ENCODE results near the gene LCAT. TPM values are rescaled to one million over a fixed set of nuclear protein-coding genes. Genes with fewer than 3 reads are reported as not detected.
A peak's percentile ranks its signal among the peaks of the same experiment; 100 is the strongest.
"Not testable (repeated sequence)": the region's sequence is repeated elsewhere in the genome, so short reads cannot be mapped to it uniquely, and the experiment has no call there.

Gene LCAT
- total RNA-seq, 1 donor from 2014 or later: 29.8 TPM

DNA sequence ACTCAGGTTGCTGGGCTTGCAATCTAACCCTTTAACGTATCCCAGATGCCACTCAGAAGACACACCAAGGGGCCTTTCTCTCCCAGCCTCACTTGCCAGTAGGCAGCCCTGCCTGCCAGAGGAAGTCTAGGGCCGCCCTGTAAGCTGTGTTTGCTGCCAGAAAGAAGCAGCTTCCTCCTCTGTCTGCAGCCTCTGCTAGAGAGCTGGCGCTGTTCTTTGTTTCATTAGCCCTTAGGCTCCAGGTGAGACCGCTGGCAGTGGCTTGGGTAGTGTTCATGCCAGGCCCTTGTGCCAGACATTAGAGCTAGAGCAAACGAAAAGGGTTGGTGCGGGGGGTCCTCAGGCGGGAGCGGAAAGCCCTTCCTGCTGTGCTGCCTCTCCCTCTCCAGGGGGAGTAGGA is 21.2 kb downstream of the LCAT start:
- no peak for DNase-seq (ENCODE audit: low spot score)
- intact Hi-C loops (cut with DNase I): no loop called here

GRCh38 chr16:67922221-67922620 is 21.7 kb downstream of the LCAT start:
- intact Hi-C loops (cut with DNase I): no loop called here
- DNase-seq (ENCODE audit: low spot score): no peak

GRCh38 chr16:67919622-67920221 is 24.2 kb downstream of the LCAT start:
- intact Hi-C loops (cut with DNase I): no loop called here
- no peak for DNase-seq (ENCODE audit: low spot score)

DNA sequence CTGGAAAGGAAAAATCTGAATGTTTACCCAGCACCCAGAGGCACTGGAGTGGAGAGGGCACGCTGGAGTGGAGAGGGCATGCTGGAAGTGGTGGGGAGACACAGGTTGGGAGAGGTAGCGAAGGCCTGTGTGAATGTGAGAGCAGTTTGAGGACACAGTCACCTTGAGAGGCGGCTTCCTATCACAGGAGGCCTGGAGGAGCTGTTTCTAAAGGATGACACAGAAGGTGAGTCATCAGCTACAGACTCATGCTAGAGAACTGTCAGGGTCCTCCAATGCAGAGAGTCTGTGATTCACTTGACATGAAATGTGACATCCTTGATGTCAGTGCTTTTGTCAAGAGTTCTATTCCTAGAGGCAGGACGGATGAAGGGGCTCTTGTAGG is 26.1 kb downstream of the LCAT start:
- DNase-seq (ENCODE audit: low spot score): no peak

DNA sequence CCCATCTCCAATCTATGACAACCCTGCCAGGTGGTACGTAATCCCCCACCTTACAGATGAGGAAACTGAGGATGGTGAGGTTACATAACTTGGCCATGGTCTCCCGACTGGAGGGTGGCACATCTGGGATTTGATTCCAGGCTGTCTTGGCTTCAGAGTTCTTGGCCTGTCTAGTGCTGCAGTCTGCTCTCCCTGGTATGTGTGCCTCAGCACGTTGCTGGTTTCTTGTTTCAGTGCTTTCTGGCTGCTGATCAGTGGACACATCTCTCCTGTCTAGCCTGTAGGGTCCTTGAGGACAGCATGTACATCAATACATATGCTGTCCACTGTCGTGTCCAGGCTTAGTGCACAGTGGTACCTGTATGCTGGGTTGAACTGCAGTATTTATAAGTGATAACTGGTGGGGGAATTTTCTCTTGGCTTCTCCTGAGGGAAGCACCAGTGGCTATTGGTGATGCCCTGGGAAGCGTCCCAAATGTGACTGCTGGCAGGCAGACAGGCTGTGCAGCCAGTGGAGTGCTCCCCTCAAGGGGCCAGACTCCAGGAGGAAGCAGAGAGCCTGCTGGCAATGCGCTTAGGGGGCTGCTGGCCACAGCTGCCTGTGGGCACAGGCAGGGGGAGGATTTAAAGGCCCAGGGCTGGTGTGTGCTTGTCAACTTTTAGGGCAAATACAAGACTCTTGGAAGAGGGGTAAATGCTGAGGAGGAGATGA is 26.6 kb downstream of the LCAT start:
- DNase-seq (ENCODE audit: low spot score): no peak
- intact Hi-C loops (cut with DNase I): no loop called here

More for the DNA sequence above, 26.1 kb downstream of the LCAT start:
- intact Hi-C loops (cut with DNase I): no loop called here

- no peak for DNase-seq (ENCODE audit: low spot score)
- intact Hi-C loops (cut with DNase I): no loop called here
Observed at GRCh38 chr16:67915831-67916723, 27.8 kb downstream of the LCAT start.

DNA sequence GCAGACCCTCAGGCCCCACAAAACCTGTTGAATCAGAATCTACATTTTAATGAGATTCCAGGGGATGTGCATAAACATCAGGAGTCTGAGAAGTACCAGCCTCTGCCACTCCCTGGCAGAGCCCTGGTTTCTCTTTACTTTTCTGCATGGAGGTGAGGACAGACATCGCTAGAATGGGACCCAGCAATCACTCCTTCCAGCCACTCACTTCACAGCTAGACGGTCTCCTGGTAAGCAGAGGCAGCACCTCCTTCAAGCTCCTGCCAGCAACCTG is 28.5 kb downstream of the LCAT start:
- intact Hi-C loops (cut with DNase I); DNase-seq (ENCODE audit: low spot score): not testable (repeated sequence)

DNA sequence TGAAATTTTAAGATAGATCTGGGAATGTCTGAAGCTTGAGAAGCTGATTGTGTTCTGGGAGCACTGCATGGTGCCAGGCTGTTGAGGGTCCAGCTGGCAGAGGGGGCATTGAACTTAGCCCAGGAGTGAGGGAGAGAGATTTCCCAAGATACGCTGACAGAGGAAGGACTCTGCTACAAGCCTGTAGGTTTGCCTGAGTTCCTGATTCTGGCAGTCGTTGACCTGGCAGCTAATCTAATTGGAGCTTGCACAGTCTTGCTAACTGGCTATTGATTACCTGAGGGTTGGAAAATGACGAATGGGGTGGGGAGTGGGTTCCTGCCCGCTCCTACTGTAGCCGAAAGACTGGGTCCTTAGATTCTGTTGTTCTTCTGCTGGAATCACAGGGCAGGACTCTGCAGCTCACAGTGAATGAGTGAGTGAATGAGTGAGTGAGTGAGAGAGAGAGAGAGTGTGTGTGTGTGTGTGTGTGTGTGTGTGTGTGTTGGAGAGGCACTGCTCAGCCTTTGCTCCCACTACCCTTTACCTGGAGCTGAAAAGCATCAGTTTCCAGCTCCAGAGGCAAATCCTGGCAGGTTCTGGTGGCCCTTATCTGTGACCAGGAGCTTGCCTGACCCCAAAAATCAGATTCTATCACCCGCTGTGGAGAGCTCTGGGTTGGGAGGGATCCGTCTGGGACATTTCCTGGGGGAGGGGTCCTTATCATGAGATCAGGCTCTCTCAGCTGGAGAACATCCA is 29.0 kb downstream of the LCAT start:
- intact Hi-C loops (cut with DNase I): no loop called here
- DNase-seq (ENCODE audit: low spot score): no peak

- DNase-seq (ENCODE audit: low spot score): no peak
- intact Hi-C loops (cut with DNase I): no loop called here
Observed at GRCh38 chr16:67910158-67910557, 33.8 kb downstream of the LCAT start.

GRCh38 chr16:67909056-67909742 is 34.7 kb downstream of the LCAT start:
- no peak for DNase-seq (ENCODE audit: low spot score)
- intact Hi-C loops (cut with DNase I): no loop called here

- intact Hi-C loops (cut with DNase I): no loop called here
- no peak for DNase-seq (ENCODE audit: low spot score)
Observed at GRCh38 chr16:67907397-67908180, 36.3 kb downstream of the LCAT start.

DNA sequence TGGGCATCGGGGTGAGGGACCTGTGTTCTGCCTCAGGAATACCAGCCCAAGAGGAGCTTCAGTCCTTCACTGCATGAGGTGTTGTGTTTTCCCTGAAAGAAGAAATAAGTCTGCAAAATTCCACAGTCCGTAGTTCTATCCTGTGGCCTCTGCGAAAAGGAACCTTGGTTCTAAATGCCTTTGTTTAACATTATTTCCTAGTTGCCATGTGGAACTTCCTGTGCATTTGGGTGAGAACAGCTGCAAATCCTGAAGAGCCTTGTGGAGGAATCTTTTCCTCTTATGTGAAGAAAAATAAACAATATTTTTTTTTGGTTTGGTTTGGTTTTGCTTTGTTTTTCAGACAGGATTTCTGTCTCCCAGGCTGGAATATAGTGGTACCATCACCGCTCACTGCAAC is 41.1 kb downstream of the LCAT start:
- no peak for DNase-seq (ENCODE audit: low spot score)
- intact Hi-C loops (cut with DNase I): no loop called here

- DNase-seq (ENCODE audit: low spot score): no peak
- intact Hi-C loops (cut with DNase I): no loop called here
Observed at GRCh38 chr16:67901734-67902133, 42.2 kb downstream of the LCAT start.

DNA sequence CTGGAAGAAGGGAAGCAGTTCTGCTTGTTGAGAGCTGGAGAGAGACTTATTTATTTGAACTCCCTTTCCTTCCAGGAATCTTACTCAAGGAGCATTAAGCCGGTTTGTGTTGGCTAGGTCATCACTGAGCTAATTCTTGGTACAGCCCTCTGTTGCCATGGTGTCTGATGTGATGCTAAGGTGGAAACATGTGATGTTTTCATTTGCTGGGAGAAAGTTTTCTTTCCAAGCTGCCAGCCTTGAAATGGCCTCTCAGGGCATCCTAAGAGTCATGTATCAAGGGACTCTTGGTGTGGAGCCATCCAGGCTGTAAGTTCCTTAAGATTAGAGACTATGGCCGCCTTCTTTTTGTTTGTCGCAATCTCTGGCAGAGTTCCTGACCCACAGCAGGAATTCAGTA is 46.7 kb downstream of the LCAT start:
- intact Hi-C loops (cut with DNase I): no loop called here
- DNase-seq (ENCODE audit: low spot score): no peak

GRCh38 chr16:67893743-67894399 is 50.0 kb downstream of the LCAT start:
- intact Hi-C loops (cut with DNase I): loop anchor here (5.0 kb wide), 1 partner anchor 128 kb away; the partner anchor contains the start of genes DDX28 and DUS2
- DNase-seq (ENCODE audit: low spot score): no peak

DNA sequence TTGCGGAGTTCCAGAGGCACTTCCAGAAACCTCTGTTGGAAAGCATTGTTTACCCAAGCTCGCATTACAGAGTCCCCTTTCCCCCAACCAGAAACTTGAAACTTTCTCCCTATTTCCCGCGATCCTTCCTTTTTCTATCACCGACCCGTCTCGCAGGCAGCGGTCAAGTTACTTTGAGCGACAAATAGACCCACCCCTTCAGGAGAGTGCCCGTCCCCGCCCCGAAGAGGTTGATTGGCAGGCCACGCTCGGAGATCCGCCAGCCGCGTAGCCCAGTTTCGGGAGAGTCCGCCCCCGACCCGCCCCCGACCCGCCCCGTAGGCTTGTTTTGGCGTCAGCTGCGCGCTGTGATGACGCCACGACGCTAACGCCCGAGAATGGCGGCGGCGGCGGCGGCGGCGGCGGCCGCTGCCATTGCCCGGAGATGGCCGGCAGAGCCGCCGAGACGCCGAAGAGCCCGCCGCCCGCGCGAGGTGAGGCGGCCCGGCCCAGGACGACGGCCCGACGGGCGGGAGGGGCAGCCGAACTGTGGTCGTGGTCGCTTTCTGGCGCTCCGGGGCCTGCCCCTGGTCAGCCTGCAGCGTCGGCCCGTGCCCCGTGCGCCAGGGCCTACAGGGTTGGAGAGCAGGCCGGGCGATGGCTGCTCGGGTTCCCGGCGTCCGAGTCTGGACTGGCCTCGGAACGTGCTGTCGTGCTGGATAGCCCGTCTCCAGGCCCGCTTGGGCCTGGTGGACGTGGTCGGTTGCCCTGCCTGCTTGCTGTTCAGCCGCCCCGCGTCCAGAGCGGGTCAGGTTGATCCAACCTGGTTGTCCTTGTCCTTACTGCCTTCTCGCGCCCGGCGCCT is 50.8 kb downstream of the LCAT start, which contains the start of gene PSKH1:
TSS of gene PSKH1 (plus strand) at position 356 of the 844 bp plus-strand sequence. CDS start 15,496 bp downstream, outside the sequence.
- DNase-seq (ENCODE audit: low spot score): peak; percentile 99

DNA sequence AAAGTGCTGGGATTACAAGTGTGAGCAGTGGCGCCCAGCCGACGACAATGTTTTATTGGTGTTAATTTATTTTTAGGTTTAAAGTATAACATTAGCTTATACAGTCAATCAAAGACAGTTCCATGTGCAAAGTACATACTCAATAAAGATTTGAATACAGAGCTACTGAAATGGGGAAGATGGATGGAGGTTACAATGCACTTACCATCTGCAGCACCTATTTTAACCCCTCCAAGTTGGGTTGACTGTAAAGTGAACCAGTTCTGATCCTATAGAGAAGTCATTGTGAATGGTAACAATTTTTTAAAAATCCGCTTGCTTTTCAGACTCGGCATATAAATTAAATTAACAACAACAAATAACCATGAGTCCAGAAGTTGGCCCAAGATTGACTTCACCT is 51.5 kb downstream of the LCAT start:
- intact Hi-C loops (cut with DNase I): loop anchor here (5.0 kb wide), 1 partner anchor 130 kb away; the partner anchor contains the start of genes DDX28 and DUS2
- DNase-seq (ENCODE audit: low spot score): no peak

More for the DNA sequence above, 50.8 kb downstream of the LCAT start, which contains the start of gene PSKH1:
- intact Hi-C loops (cut with DNase I): loop anchor here (5.0 kb wide), 1 partner anchor 129 kb away; the partner anchor contains the start of genes DDX28 and DUS2

All from cardiac septum (tissue), 1 donor.